SK-N-SH treated with all-trans-retinoic acid at 6 μM for 48 hours (cell line): ENCODE measurements around the gene PRKCG.

Experiments used
- CSDC2 ChIP-seq: fragments of 250-450 bp; sonication (Bioruptor Pico); IDR thresholded peaks from 2 replicates; pipeline ENCODE4 v1.5.0; 2020; ENCODE audit warnings: mild to moderate bottlenecking, moderate library complexity
- ESRRG ChIP-seq: fragments of 250-450 bp; sonication (Bioruptor Pico); IDR thresholded peaks from 2 replicates; pipeline ENCODE4 v1.6.1; 2021; ENCODE audit warnings: mild to moderate bottlenecking
- ISL1 ChIP-seq: fragments of 250-450 bp; sonication (Bioruptor Pico); IDR thresholded peaks from 2 replicates; pipeline ENCODE4 v2.1.2; 2022; ENCODE audit warnings: mild to moderate bottlenecking, moderate library complexity
- PPARA ChIP-seq: fragments of 250-450 bp; sonication (Bioruptor Pico); IDR thresholded peaks from 2 replicates; pipeline ENCODE4 v1.5.0; 2020; ENCODE audit warnings: mild to moderate bottlenecking, borderline replicate concordance
- ZFP30 ChIP-seq: fragments of 450-650 bp; formaldehyde crosslinking; IDR thresholded peaks from 2 replicates; pipeline ENCODE4 v1.5.0; 2022; ENCODE audit warnings: mild to moderate bottlenecking, moderate library complexity
- TF ChIP-seq, protein P1 (sequence below): fragments of 250-450 bp; sonication (Bioruptor Pico); IDR thresholded peaks from 2 replicates; pipeline ENCODE4 v1.8.0; 2020; ENCODE audit warnings: mild to moderate bottlenecking, moderate library complexity, borderline replicate concordance
- TF ChIP-seq, protein P2 (sequence below): fragments of 250-450 bp; sonication (Bioruptor Pico); IDR thresholded peaks from 2 replicates; pipeline ENCODE4 v1.5.1; 2020; ENCODE audit warnings: low read depth, mild to moderate bottlenecking, moderate library complexity

DNA sequence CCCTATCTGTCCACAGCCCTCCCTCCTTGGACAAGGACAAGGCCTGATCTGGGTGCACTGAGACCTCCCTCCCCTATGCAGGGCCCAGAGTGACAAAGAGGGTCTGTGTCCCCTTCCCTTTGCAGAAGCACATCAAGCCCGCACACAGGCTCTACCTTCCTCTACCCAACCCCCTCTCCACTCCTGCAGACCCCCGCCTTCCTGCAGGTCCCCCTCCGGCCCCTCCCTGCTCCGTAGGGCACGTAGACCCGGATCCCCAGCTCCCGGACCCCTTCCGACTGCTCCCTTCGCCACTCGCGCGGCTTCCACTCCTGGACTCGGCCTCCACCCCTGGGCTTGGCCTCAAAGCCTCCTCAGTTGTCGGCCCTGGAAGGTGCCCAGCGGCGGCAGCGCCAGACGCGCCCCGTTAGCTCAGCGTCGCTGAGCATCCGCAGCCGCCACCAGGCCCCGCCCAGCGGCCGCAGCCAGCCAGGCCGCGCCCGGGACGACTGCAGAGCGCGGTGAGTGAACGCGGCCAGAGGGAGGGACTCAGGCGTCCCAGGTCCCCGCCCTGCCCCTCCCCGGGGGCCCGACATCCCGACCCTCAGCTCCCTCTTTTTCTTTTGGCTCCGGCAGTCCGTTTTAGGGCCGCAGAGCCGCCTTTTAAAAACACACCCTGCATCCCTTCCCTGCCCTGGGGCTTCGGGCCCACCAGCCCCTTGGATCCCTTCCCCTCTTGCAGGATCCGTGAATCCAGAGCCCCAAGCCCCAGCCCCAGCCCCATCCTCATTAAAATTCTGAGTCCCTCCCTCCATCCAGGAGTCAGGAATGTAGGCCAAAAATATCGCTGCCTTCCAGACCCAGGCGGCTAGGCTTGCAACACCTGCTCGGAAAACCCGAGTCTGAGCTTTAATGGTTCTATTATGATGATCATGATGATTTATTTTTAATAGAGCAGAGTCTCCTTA lies 15.8 kb upstream of the PRKCG start:
- TF ChIP-seq ISL1 (CRISPR knock-in tag) (no peak), ZFP30 (no peak), PPARA (CRISPR knock-in tag) (no peak), ESRRG (no peak), CSDC2 (CRISPR knock-in tag) (no peak)
- TF ChIP-seq, protein P1, sequence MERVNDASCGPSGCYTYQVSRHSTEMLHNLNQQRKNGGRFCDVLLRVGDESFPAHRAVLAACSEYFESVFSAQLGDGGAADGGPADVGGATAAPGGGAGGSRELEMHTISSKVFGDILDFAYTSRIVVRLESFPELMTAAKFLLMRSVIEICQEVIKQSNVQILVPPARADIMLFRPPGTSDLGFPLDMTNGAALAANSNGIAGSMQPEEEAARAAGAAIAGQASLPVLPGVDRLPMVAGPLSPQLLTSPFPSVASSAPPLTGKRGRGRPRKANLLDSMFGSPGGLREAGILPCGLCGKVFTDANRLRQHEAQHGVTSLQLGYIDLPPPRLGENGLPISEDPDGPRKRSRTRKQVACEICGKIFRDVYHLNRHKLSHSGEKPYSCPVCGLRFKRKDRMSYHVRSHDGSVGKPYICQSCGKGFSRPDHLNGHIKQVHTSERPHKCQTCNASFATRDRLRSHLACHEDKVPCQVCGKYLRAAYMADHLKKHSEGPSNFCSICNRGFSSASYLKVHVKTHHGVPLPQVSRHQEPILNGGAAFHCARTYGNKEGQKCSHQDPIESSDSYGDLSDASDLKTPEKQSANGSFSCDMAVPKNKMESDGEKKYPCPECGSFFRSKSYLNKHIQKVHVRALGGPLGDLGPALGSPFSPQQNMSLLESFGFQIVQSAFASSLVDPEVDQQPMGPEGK (CRISPR knock-in tag) = no peak
- TF ChIP-seq, protein P2, sequence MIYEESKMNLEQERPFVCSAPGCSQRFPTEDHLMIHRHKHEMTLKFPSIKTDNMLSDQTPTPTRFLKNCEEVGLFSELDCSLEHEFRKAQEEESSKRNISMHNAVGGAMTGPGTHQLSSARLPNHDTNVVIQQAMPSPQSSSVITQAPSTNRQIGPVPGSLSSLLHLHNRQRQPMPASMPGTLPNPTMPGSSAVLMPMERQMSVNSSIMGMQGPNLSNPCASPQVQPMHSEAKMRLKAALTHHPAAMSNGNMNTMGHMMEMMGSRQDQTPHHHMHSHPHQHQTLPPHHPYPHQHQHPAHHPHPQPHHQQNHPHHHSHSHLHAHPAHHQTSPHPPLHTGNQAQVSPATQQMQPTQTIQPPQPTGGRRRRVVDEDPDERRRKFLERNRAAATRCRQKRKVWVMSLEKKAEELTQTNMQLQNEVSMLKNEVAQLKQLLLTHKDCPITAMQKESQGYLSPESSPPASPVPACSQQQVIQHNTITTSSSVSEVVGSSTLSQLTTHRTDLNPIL (CRISPR knock-in tag) = no peak
